Measurements from ENCODE around the gene MAST2. TPM values are rescaled to one million over a fixed set of nuclear protein-coding genes. Genes with fewer than 3 reads are reported as not detected.

Gene MAST2
- total RNA-seq, 1 experiment from 2014 or later: 37.2 TPM

- CTCF ChIA-PET: no interaction called here
- no peak for DNase-seq (ENCODE audit: low spot score)
- peaks cover 31% of the 10 kb centered on the region for H3K36me3 Mint-ChIP-seq
- H3K27me3 Mint-ChIP-seq (ENCODE audit: low read depth): no peaks in the 10 kb centered on the region; the same call in 1 of the 2 replicates
- H3K9me3 Mint-ChIP-seq: peaks cover 18% of the 10 kb centered on the region
- peaks cover 3% of the 10 kb centered on the region; the same call in 1 of the 2 replicates for H3K4me1 Mint-ChIP-seq
- TF ChIP-seq KAT7 (CRISPR knock-in tag; IDR thresholded peaks at IDR 0.05; ENCODE audit: borderline replicate concordance) (no peak), NR3C1 (CRISPR knock-in tag; conservative IDR thresholded peaks at IDR 0.05; ENCODE audit: low read depth) (no peak), GRHL2 (CRISPR knock-in tag; IDR thresholded peaks at IDR 0.05; ENCODE audit: insufficient replicate concordance, severe bottlenecking) (no peak), TCF7 (CRISPR knock-in tag; IDR thresholded peaks at IDR 0.05; ENCODE audit: low read depth) (no peak), ATF3 (CRISPR knock-in tag; conservative IDR thresholded peaks at IDR 0.05) (no peak), EMX1 (CRISPR knock-in tag; IDR thresholded peaks at IDR 0.05) (no peak), ZNF396 (CRISPR knock-in tag; IDR thresholded peaks at IDR 0.05; ENCODE audit: borderline replicate concordance) (no peak), ZNF425 (CRISPR knock-in tag; conservative IDR thresholded peaks at IDR 0.05) (no peak), STAT6 (CRISPR knock-in tag; conservative IDR thresholded peaks at IDR 0.05; ENCODE audit: low read depth) (no peak), HMGXB4 (CRISPR knock-in tag; IDR thresholded peaks at IDR 0.05) (no peak), PRDM15 (CRISPR knock-in tag; IDR thresholded peaks at IDR 0.05) (no peak)
- ATAC-seq: no peak
- POLR2A ChIA-PET: no interaction called here
- H3K4me3 Mint-ChIP-seq: no peak overlapping the region
- H3K27ac Mint-ChIP-seq: no peak overlapping the region
Observed at GRCh38 chr1:46057781-46058180, 254.4 kb downstream of the MAST2 start.

GRCh38 chr1:46058936-46059335 is 255.5 kb downstream of the MAST2 start:
- Mint-ChIP-seq H3K4me1 (peaks cover 3% of the 10 kb centered on the region; the same call in 1 of the 2 replicates), H3K27ac (no peak overlapping the region), H3K9me3 (peaks cover 18% of the 10 kb centered on the region), H3K4me3 (no peak overlapping the region), H3K27me3 (ENCODE audit: low read depth) (no peaks in the 10 kb centered on the region; the same call in 1 of the 2 replicates), H3K36me3 (peaks cover 31% of the 10 kb centered on the region)
- POLR2A ChIA-PET: no interaction called here
- CTCF ChIA-PET: no interaction called here
- no peak for DNase-seq (ENCODE audit: low spot score)
- ATAC-seq: no peak
- no peak for TF ChIP-seq MYBL2 (CRISPR knock-in tag; IDR thresholded peaks at IDR 0.05)
